PC-3 (cell line): Measurements from ENCODE around the gene ZNF296. TPM values are rescaled to one million over a fixed set of nuclear protein-coding genes. Genes with fewer than 3 reads are reported as not detected.

ENCODE experiments used
- ATAC-seq: fragments of 200-7000 bp; cut with Tn5 transposase; 2 replicates; pipeline ENCODE4 v1.9.1; 2020; ENCODE audit warnings: mild to moderate bottlenecking, moderate library complexity
- BruUV-seq: library from RNA; stranded (reverse); fragments of 400-500 nt; replicated peaks from 2 replicates; lab custom pipeline; 2021; lab: Mats Ljungman, UMichigan
- CTCF ChIA-PET: fragments of 300-600 bp; sonication (Branson Sonifier 250); formaldehyde crosslinking; loops from one replicate; lab custom pipeline; 2022; ENCODE audit warnings: antibody characterized with exemption; lab: Charles Lee
- POLR2A ChIA-PET: fragments of 300-600 bp; sonication (Branson Sonifier 250); formaldehyde crosslinking; loops from one replicate; lab custom pipeline; 2022; ENCODE audit warnings: antibody characterized with exemption; ENCODE audit not compliant: unreplicated experiment; lab: Charles Lee
- DNase-seq: peaks from one replicate; pipeline ENCODE4 v3.0.0-alpha.2; 2015
- H2AFZ ChIP-seq: fragments of 300-600 bp; sonication (generic); 2 replicates; pipeline ENCODE4 v1.6.0; 2016; ENCODE audit warnings: antibody characterized with exemption, low read length
- H3F3A ChIP-seq: fragments of 300-600 bp; sonication (generic); one replicate; pipeline ENCODE4 v1.6.0; 2017; ENCODE audit warnings: antibody characterized with exemption, low read length, control low read depth, mild to moderate bottlenecking; ENCODE audit not compliant: unreplicated experiment
- H3K27ac ChIP-seq: fragments of 300-600 bp; sonication (generic); 2 replicates; pipeline ENCODE4 v1.5.1; 2016; ENCODE audit warnings: mild to moderate bottlenecking, low read length
- H3K27me3 ChIP-seq: fragments of 300-600 bp; sonication (generic); 2 replicates; pipeline ENCODE4 v1.6.1; 2016; ENCODE audit warnings: low read length, mixed read lengths
- H3K36me3 ChIP-seq: fragments of 300-600 bp; sonication (generic); 2 replicates; pipeline ENCODE4 v1.6.1; 2016; ENCODE audit warnings: low read depth, mixed run types, low read length, mixed read lengths
- H3K4me1 ChIP-seq: fragments of 300-600 bp; sonication (generic); 2 replicates; pipeline ENCODE4 v1.5.1; 2016; ENCODE audit warnings: low read length; ENCODE audit not compliant: insufficient read depth
- H3K4me2 ChIP-seq: fragments of 300-600 bp; sonication (generic); 2 replicates; pipeline ENCODE4 v1.6.0; 2016; ENCODE audit warnings: low read length
- H3K4me3 ChIP-seq: fragments of 300-600 bp; sonication (generic); 2 replicates; pipeline ENCODE4 v1.5.1; 2016; ENCODE audit warnings: mild to moderate bottlenecking, low read length, mixed read lengths
- H3K79me2 ChIP-seq: fragments of 300-600 bp; sonication (generic); 2 replicates; pipeline ENCODE4 v1.6.1; 2017; ENCODE audit warnings: low read length, mixed read lengths
- H3K9ac ChIP-seq: fragments of 300-600 bp; sonication (generic); 2 replicates; pipeline ENCODE4 v1.6.0; 2016; ENCODE audit warnings: mild to moderate bottlenecking, low read length
- H3K9me2 ChIP-seq: fragments of 300-600 bp; sonication (generic); replicated peaks from 2 replicates; pipeline ENCODE4 v1.6.1; 2016; ENCODE audit warnings: mixed run types, low read length, mixed read lengths
- H3K9me3 ChIP-seq: fragments of 300-600 bp; sonication (generic); 2 replicates; pipeline ENCODE4 v1.6.1; 2016; ENCODE audit warnings: low read length, mixed read lengths
- H4K20me1 ChIP-seq: fragments of 300-600 bp; sonication (generic); 2 replicates; pipeline ENCODE4 v1.6.1; 2016; ENCODE audit warnings: low read length, mixed read lengths
- CTCF ChIP-seq: fragments of 300-600 bp; sonication (generic); conservative IDR thresholded peaks from 2 replicates; pipeline ENCODE4 v1.5.1; 2017; ENCODE audit warnings: antibody characterized with exemption, low read depth, mild to moderate bottlenecking, low read length
- EZH2 ChIP-seq: fragments of 300-600 bp; sonication (generic); IDR thresholded peaks from one replicate; pipeline ENCODE4 v1.6.1; 2017; ENCODE audit warnings: antibody characterized with exemption, mild to moderate bottlenecking, low read length; ENCODE audit not compliant: unreplicated experiment
- EZH2phosphoT487 ChIP-seq: fragments of 300-600 bp; sonication (generic); IDR thresholded peaks from 2 replicates; pipeline ENCODE4 v1.6.1; 2018; ENCODE audit warnings: mild to moderate bottlenecking, antibody characterized with exemption, low read length, borderline replicate concordance
- intact Hi-C: fragments of 100-400 bp; cut with micrococcal nuclease; formaldehyde crosslinking; loops from 2 replicates; pipeline ENCODE4 v1.9.0; 2023
- total RNA-seq: library from RNA; depleted of rRNA; stranded (reverse); fragments of >200 nt; gene quantifications from 2 replicates; pipeline ENCODE4 v1.2.3, GENCODE V29; 2014

Gene ZNF296
- total RNA-seq, 1 experiment from 2014 or later: 2.4 TPM

- CTCF ChIA-PET: interaction anchor here (1.1 kb wide), 1 partner anchor 52 kb away, joined by 3 read pairs; no protein-coding TSS in a partner anchor
- peaks cover 11% of the 10 kb centered on the region for H3K4me1 ChIP-seq
- no peaks in the 10 kb centered on the region for H3K9me3 ChIP-seq
- H3F3A ChIP-seq: no peaks in the 10 kb centered on the region
- H3K4me3 ChIP-seq: no peak overlapping the region
- H3K4me2 ChIP-seq: no peak overlapping the region
- H2AFZ ChIP-seq: no peak overlapping the region
- intact Hi-C loops: loop anchor here (5.0 to 10.0 kb wide), 3 partner anchors 37 to 245 kb away; partner anchors contain the start of genes BLOC1S3 and TRAPPC6A
- DNase-seq: no peak
- no peak for ATAC-seq
- POLR2A ChIA-PET: no interaction called here
- H3K27me3 ChIP-seq: no peaks in the 10 kb centered on the region
- no peak overlapping the region for H3K9ac ChIP-seq
- no peak; the same call in 1 of the 2 replicates for TF ChIP-seq CTCF
- no peak for TF ChIP-seq EZH2
- TF ChIP-seq EZH2phosphoT487: no peak
- BruUV-seq: no TSS peak
- H4K20me1 ChIP-seq: no peaks in the 10 kb centered on the region
- H3K79me2 ChIP-seq: peaks cover 22% of the 10 kb centered on the region
- no peaks in the 10 kb centered on the region for H3K9me2 ChIP-seq
- no peaks in the 10 kb centered on the region; the same call in 1 of the 2 replicates for H3K36me3 ChIP-seq
- no peak overlapping the region for H3K27ac ChIP-seq
Observed at GRCh38 chr19:45090034-45090433, 13.8 kb upstream of the ZNF296 start.

GRCh38 chr19:45087531-45087930 is 11.3 kb upstream of the ZNF296 start:
- no peaks in the 10 kb centered on the region for H4K20me1 ChIP-seq
- CTCF ChIA-PET: no interaction called here

More at GRCh38 chr19:45087531-45087930, 11.3 kb upstream of the ZNF296 start:
- Histone ChIP-seq H3K27ac (no peak overlapping the region), H3F3A (no peaks in the 10 kb centered on the region), H3K9me2 (no peaks in the 10 kb centered on the region), H3K27me3 (no peaks in the 10 kb centered on the region), H3K4me3 (no peak overlapping the region), H3K79me2 (peaks cover 9% of the 10 kb centered on the region), H3K36me3 (no peaks in the 10 kb centered on the region; the same call in 1 of the 2 replicates), H3K9me3 (no peaks in the 10 kb centered on the region), H3K9ac (no peak overlapping the region), H3K4me1 (peaks cover 11% of the 10 kb centered on the region), H2AFZ (no peak overlapping the region), H3K4me2 (no peak overlapping the region)
- POLR2A ChIA-PET: no interaction called here
- no TSS peak for BruUV-seq
- intact Hi-C loops: no loop called here
- no peak for DNase-seq
- no peak for ATAC-seq
- no peak for TF ChIP-seq EZH2phosphoT487
- no peak for TF ChIP-seq EZH2
- no peak for TF ChIP-seq CTCF
